Pancreas (tissue), 10 donors: ENCODE results near the gene MTTP. TPM values are rescaled to one million over a fixed set of nuclear protein-coding genes. Genes with fewer than 3 reads are reported as not detected.
"Not testable (repeated sequence)": the region's sequence is repeated elsewhere in the genome, so short reads cannot be mapped to it uniquely, and the experiment has no call there.

Source experiments
- ATAC-seq, 4 donors: fragments of 200-7000 bp; cut with Tn5 transposase; one replicate each; pipeline versions ENCODE4 v1.8.0 to v1.9.1; 2020; ENCODE audit warnings: mild to moderate bottlenecking in 4 of 4, moderate library complexity in 4 of 4
- DNase-seq, 6 donors: peaks; one replicate each; pipeline ENCODE4 v3.0.0-alpha.2; 2020
- FAIRE-seq: peaks from 2 replicates; lab custom pipeline; 2012; peaks lifted over from hg19 to GRCh38; lab: Jason Lieb, UNC
- H3K27ac ChIP-seq, 4 donors: fragments of 200-600 bp; sonication (generic); 1 replicate in 3 of 4; 2 replicates in 1 of 4; pipeline versions ENCODE4 v1.5.0 to v1.8.0; 2020
- H3K27me3 ChIP-seq, 4 donors: fragments of 200-600 bp; one replicate each; pipeline ENCODE4 v1.8.0; 2021
- H3K36me3 ChIP-seq, 3 donors: fragments of 200-600 bp; sonication (generic) in 1 of 3; one replicate each; pipeline versions ENCODE4 v1.5.0 to v1.8.0; 2020 to 2021
- H3K4me1 ChIP-seq, 3 donors: fragments of 200-600 bp; one replicate each; pipeline ENCODE4 v1.8.0; 2021
- H3K4me3 ChIP-seq, 4 donors: fragments of 200-600 bp; sonication (generic) in 2 of 4; one replicate each; pipeline versions ENCODE4 v1.5.0 to v1.8.0; 2020 to 2021
- H3K9me3 ChIP-seq, 4 donors: fragments of 200-600 bp; one replicate each; pipeline ENCODE4 v1.8.0; 2021
- WGBS, 2 donors: extraction: QIAGEN DNeasy Blood & Tissue Kit; methylation state at CpG; one replicate each; pipeline ENCODE4 v1.1.7; 2013; 5-methylcytosine and 5-hydroxymethylcytosine counted together
- intact Hi-C, 3 donors: fragments of 100-400 bp; cut with DNase I; formaldehyde crosslinking; loops; one replicate each; pipeline versions ENCODE4 v1.11.1 to v1.14.2; 2022
- polyA plus RNA-seq, 2 donors: library from polyadenylated mRNA; stranded (reverse); fragments of 200-250 nt; gene quantifications; one replicate each; pipeline ENCODE4 v1.2.3, GENCODE V29; 2013
- total RNA-seq, 6 donors: library from RNA; stranded (reverse); fragmentation: NEBNext Ultra II Directional in 4 of 6; extraction: Animal tissue kit (Norgen Biotek cat#: 25700) in 4 of 6; gene quantifications; one replicate each; pipeline versions ENCODE4 v1.2.1 to v1.2.4, GENCODE V29; 2021 to 2023
- TF ChIP-seq, protein P1 (sequence below), 4 donors: fragments of 200-600 bp; sonication (generic) in 3 of 4; IDR thresholded peaks; one replicate each; pipeline versions ENCODE4 v1.5.0 to v1.8.0; 2021; ENCODE audit warnings: antibody characterized with exemption in 4 of 4
- donor health status: healthy with polysubstance abuse.
- donor health status: DM: no; HTN: no; CAD: no; lungs with moderate emphysema.
- donor health status: DM: no; HTN: no; CAD: no.
- donor health status: control.
- donor health status: control.
- donor health status: Bipolar disorder and iron deficiency.
- donor health status: DM: yes; HTN: yes; CAD: no.
- donor health status: DM: no; HTN: no; CAD: no.
- donor health status: DM: no; HTN: no; CAD: no.
- donor health status: DM: yes; HTN: yes; CAD: no.

The MTTP gene
- under 1 TPM in 2 of 6 donors, not detected in 4; 0.04 to 0.28 TPM for total RNA-seq
- under 1 TPM in 1 of 2 donors, not detected in 1; 0.05 TPM for polyA plus RNA-seq

DNA sequence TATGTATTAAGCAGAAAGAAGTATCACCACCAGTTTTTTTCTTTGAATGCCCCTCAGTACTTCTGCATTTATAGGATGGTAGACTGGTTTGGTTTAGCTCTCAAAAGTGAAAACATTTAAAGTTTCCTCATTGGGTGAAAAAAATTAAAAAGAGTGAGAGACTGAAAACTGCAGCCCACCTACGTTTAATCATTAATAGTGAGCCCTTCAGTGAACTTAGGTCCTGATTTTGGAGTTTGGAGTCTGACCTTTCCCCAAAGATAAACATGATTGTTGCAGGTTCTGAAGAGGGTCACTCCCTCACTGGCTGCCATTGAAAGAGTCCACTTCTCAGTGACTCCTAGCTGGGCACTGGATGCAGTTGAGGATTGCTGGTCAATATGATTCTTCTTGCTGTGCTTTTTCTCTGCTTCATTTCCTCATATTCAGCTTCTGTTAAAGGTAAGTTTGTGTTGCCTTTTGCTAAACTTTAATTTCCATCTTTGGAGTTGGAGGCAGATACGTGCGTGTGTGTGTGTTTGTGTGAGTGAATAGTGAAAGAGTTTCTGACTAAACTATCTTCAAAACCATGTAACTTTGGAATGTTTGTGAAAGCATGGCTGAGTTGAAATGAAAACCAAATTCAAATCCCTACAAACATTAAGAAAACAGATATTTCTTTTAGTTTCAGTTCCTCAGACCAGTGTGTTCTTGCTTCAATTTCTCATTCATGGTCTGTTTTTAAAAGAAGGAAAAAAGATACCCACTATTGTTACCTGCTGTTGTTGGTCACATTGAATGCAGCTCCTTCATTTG lies at the start of gene MTTP:
MTTP (plus strand) TSS at position 295 of the 795 bp plus-strand sequence; CDS start at position 381, 86 bp downstream.
- no peak for ATAC-seq
- intact Hi-C loops = no loop called here
- no peak within 1 kb of the TSS for H3K4me3 ChIP-seq
- FAIRE-seq = no peak
- H3K36me3 ChIP-seq = no peaks in the 10 kb centered on the region
- no peak for DNase-seq
- no peaks in the 10 kb centered on the region for H3K9me3 ChIP-seq
- TF ChIP-seq, protein P1, sequence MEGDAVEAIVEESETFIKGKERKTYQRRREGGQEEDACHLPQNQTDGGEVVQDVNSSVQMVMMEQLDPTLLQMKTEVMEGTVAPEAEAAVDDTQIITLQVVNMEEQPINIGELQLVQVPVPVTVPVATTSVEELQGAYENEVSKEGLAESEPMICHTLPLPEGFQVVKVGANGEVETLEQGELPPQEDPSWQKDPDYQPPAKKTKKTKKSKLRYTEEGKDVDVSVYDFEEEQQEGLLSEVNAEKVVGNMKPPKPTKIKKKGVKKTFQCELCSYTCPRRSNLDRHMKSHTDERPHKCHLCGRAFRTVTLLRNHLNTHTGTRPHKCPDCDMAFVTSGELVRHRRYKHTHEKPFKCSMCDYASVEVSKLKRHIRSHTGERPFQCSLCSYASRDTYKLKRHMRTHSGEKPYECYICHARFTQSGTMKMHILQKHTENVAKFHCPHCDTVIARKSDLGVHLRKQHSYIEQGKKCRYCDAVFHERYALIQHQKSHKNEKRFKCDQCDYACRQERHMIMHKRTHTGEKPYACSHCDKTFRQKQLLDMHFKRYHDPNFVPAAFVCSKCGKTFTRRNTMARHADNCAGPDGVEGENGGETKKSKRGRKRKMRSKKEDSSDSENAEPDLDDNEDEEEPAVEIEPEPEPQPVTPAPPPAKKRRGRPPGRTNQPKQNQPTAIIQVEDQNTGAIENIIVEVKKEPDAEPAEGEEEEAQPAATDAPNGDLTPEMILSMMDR (IDR thresholded peaks at IDR 0.05) = no peak
- no peaks in the 10 kb centered on the region for H3K4me1 ChIP-seq
- no peak within 1 kb of the TSS for H3K27ac ChIP-seq
- 79 to 83% methylated on average over 3 of the region's 3 CpGs for WGBS, 2 donors
- H3K27me3 ChIP-seq = peaks cover 0 to 5% (median 0%) of the 10 kb centered on the region in 4 donors

DNA sequence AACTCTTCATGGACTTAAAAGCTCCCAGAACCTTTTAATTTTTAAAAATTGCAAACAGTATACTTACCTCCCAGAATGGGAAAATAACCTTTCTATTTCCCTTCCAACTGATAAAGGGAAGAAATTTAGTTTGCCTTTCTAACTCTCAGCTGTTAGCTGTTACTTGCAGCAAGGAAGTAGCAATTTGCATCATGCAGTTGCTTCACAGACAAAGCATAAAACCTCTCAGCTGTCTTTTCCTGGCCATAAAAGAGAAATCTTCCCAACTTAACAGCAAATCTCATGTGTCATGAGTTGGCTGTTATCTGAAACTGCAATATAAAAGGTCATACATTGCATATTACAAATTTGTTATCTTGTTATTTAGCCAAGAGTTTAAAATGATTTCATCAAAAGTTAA lies 45.4 kb upstream of the MTTP start:
- peak in 1 of 4 donors; percentile 41 for ATAC-seq
- Histone ChIP-seq H3K27ac (no peak overlapping the region), H3K4me3 (no peak overlapping the region), H3K9me3 (no peaks in the 10 kb centered on the region), H3K27me3 (no peaks in the 10 kb centered on the region), H3K36me3 (no peaks in the 10 kb centered on the region), H3K4me1 (peaks cover 0 to 5% (median 4%) of the 10 kb centered on the region in 3 donors)
- TF ChIP-seq, protein P1 (IDR thresholded peaks at IDR 0.05) = no peak
- FAIRE-seq = peak; percentile 74
- DNase-seq = no peak
- intact Hi-C loops = no loop called here

DNA sequence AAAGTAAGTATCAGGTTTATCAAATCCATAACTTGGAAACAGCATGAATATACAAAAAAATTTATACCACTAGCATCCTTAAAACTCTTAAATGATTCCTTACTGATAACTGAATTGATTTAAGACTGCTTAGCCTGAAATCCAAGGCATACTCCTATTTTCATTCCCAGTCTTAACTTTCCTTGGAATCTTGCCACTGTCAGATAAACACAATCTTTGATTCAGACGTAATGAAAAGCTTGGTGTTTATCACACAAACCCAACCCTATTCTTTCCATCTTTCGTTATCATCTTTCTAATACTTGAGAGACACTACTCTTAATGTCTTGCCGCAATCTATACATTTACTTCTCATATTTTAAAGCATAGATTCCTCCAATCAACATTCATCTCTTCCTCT lies 44.7 kb upstream of the MTTP start:
- intact Hi-C loops = no loop called here
- H3K4me3 ChIP-seq = no peak overlapping the region
- no peaks in the 10 kb centered on the region for H3K27me3 ChIP-seq
- H3K36me3 ChIP-seq = no peaks in the 10 kb centered on the region
- no peak for DNase-seq
- peaks cover 0 to 5% (median 4%) of the 10 kb centered on the region in 3 donors for H3K4me1 ChIP-seq
- peak; percentile 17 for FAIRE-seq
- 50 to 56% methylated on average over 3 of the region's 3 CpGs for WGBS, 2 donors
- TF ChIP-seq, protein P1 (IDR thresholded peaks at IDR 0.05) = no peak
- no peak overlapping the region for H3K27ac ChIP-seq
- no peaks in the 10 kb centered on the region for H3K9me3 ChIP-seq
- ATAC-seq = no peak

DNA sequence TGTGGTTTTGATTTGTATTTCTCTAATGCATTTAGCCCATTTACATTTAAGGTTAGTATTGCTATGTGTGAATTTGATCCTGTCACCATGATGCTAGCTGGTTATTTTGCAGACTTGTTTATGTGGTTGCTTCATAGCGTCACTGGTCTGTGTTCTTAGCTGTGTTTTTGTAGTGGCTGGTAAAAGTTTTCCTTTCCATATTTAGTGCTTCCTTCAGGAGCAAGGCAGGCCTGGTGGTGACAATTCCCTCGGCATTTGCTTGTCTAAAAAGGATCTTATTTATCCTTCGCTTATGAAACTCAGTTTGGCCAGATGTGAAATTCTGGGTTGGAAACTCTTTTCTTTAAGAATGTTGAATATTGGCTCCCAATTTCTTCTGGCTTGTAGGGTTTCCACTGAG lies 39.9 kb upstream of the MTTP start:
- H3K9me3 ChIP-seq, H3K27ac ChIP-seq, ATAC-seq, H3K27me3 ChIP-seq, H3K4me3 ChIP-seq, H3K4me1 ChIP-seq, DNase-seq, H3K36me3 ChIP-seq, intact Hi-C loops, FAIRE-seq: not testable (repeated sequence)
- 86 to 91% methylated on average over 3 of the region's 3 CpGs for WGBS, 2 donors

DNA sequence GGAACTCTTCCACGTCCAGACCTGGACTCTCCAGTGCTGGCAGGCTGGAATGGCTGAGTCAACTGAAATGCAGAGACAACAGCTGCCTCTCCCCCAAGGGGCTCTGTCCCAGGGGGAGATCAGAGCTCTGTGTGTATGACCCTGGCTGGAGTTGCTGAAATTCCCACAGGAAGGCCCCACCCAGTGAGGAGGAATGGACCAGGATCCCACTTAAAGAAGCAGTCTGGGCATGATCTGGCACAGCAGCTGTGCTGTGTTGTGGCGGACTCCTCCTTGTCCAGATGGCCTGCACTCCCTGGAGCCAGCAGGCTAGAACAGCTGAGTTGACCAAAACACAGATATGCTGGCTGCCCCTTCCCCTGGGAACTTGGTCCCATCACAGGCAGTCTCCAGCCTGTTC lies 38.4 kb upstream of the MTTP start:
- H3K36me3 ChIP-seq = no peaks in the 10 kb centered on the region
- no peaks in the 10 kb centered on the region for H3K9me3 ChIP-seq
- H3K27ac ChIP-seq = no peak overlapping the region
- TF ChIP-seq, protein P1 (IDR thresholded peaks at IDR 0.05) = no peak
- peaks cover 0 to 13% (median 9%) of the 10 kb centered on the region in 3 donors for H3K4me1 ChIP-seq
- H3K27me3 ChIP-seq = no peaks in the 10 kb centered on the region
- 33 to 73% methylated on average over 2 of the region's 2 CpGs for WGBS, 2 donors
- intact Hi-C loops = no loop called here
- peak in 1 of 6 donors; percentile 13 for DNase-seq
- no peak for ATAC-seq
- no peak for FAIRE-seq
- no peak overlapping the region for H3K4me3 ChIP-seq
